OCI-LY7 (cell line): ENCODE data around the gene ATP6V1B1. TPM values are rescaled to one million over a fixed set of nuclear protein-coding genes. Genes with fewer than 3 reads are reported as not detected.

Source experiments
- BruUV-seq: library from RNA; stranded (reverse); fragments of 400-500 nt; replicated peaks from 2 replicates; lab custom pipeline; 2021; lab: Mats Ljungman, UMichigan
- CTCF ChIA-PET: fragments of 300-600 bp; sonication (Branson Sonifier 250); formaldehyde crosslinking; loops from one replicate; lab custom pipeline; 2022; ENCODE audit warnings: antibody characterized with exemption; ENCODE audit not compliant: unreplicated experiment; lab: Charles Lee
- POLR2A ChIA-PET: fragments of 300-600 bp; sonication (Branson Sonifier 250); formaldehyde crosslinking; loops from one replicate; lab custom pipeline; 2022; ENCODE audit warnings: antibody characterized with exemption; lab: Charles Lee
- DNase-seq: peaks from one replicate; pipeline ENCODE4 v3.0.0-alpha.2; 2015; ENCODE audit warnings: low spot score
- H2AFZ ChIP-seq: fragments of 200-600 bp; sonication (generic), shearing (Covaris generic); 2 replicates; pipeline ENCODE4 v1.6.1; 2014; ENCODE audit warnings: mild to moderate bottlenecking, antibody characterized with exemption, low read length, moderate library complexity
- H3K27ac ChIP-seq: fragments of 200-600 bp; sonication (generic); 2 replicates; pipeline ENCODE4 v1.5.1; 2014; ENCODE audit warnings: mixed run types, low read depth, mild to moderate bottlenecking, moderate library complexity, low read length, inconsistent platforms; ENCODE audit not compliant: poor library complexity, severe bottlenecking
- H3K36me3 ChIP-seq: fragments of 200-600 bp; sonication (generic); 2 replicates; pipeline ENCODE4 v1.6.1; 2014; ENCODE audit warnings: mild to moderate bottlenecking, antibody characterized with exemption, low read length, moderate library complexity, mixed read lengths; ENCODE audit not compliant: insufficient read depth
- H3K4me1 ChIP-seq: fragments of 200-600 bp; sonication (generic); 2 replicates; pipeline ENCODE4 v1.5.1; 2014; ENCODE audit warnings: mild to moderate bottlenecking, low read length; ENCODE audit not compliant: insufficient read depth, poor library complexity, severe bottlenecking
- H3K4me2 ChIP-seq: fragments of 200-600 bp; sonication (generic); 2 replicates; pipeline ENCODE4 v1.6.1; 2014; ENCODE audit warnings: mild to moderate bottlenecking, low read length
- H3K4me3 ChIP-seq: fragments of 200-600 bp; sonication (generic); 2 replicates; pipeline ENCODE4 v1.5.1; 2014; ENCODE audit warnings: mild to moderate bottlenecking, low read depth, low read length; ENCODE audit not compliant: poor library complexity, severe bottlenecking
- H3K79me2 ChIP-seq: fragments of 200-600 bp; sonication (generic); 2 replicates; pipeline ENCODE4 v1.6.1; 2016; ENCODE audit warnings: low read depth, mild to moderate bottlenecking, low read length, moderate library complexity, mixed read lengths; ENCODE audit not compliant: insufficient read depth
- H3K9me2 ChIP-seq: fragments of 200-600 bp; sonication (generic); 2 replicates; pipeline ENCODE4 v1.6.1; 2016; ENCODE audit warnings: mild to moderate bottlenecking, low read length, mixed read lengths; ENCODE audit not compliant: insufficient read depth
- H3K9me3 ChIP-seq: fragments of 200-600 bp; sonication (generic); 2 replicates; pipeline ENCODE4 v1.6.1; 2014; ENCODE audit warnings: mild to moderate bottlenecking, mixed run types, low read length, mixed read lengths
- H4K20me1 ChIP-seq: fragments of 200-600 bp; sonication (generic); 2 replicates; pipeline ENCODE4 v1.6.1; 2014; ENCODE audit warnings: mild to moderate bottlenecking, antibody characterized with exemption, low read length, moderate library complexity, mixed read lengths; ENCODE audit not compliant: insufficient read depth
- CTCF ChIP-seq: fragments of 200-600 bp; sonication (generic); conservative IDR thresholded peaks from 2 replicates; pipeline ENCODE4 v1.5.1; 2014; ENCODE audit warnings: mild to moderate bottlenecking, antibody characterized with exemption, low read length, moderate library complexity, mixed read lengths
- EZH2phosphoT487 ChIP-seq: fragments of 200-600 bp; sonication (generic); IDR thresholded peaks from 2 replicates; pipeline ENCODE4 v1.6.1; 2018; ENCODE audit warnings: low read depth, borderline replicate concordance, mild to moderate bottlenecking, mixed run types, antibody characterized with exemption, low read length, moderate library complexity, mixed read lengths
- intact Hi-C: fragments of 100-400 bp; cut with micrococcal nuclease; formaldehyde crosslinking; loops from one replicate; pipeline ENCODE4 v1.10.0; 2022; ENCODE audit not compliant: unreplicated experiment
- total RNA-seq, 2 experiments: library from RNA; depleted of rRNA in 1 of 2; stranded (reverse); fragments of >200 nt in 1 of 2; shearing (Covaris generic) in 1 of 2; gene quantifications; 2 replicates each; pipeline ENCODE4 v1.2.3, GENCODE V29; 2014 to 2022

The ATP6V1B1 gene
- total RNA-seq, 2 experiments from 2014 or later, result not detected

DNA sequence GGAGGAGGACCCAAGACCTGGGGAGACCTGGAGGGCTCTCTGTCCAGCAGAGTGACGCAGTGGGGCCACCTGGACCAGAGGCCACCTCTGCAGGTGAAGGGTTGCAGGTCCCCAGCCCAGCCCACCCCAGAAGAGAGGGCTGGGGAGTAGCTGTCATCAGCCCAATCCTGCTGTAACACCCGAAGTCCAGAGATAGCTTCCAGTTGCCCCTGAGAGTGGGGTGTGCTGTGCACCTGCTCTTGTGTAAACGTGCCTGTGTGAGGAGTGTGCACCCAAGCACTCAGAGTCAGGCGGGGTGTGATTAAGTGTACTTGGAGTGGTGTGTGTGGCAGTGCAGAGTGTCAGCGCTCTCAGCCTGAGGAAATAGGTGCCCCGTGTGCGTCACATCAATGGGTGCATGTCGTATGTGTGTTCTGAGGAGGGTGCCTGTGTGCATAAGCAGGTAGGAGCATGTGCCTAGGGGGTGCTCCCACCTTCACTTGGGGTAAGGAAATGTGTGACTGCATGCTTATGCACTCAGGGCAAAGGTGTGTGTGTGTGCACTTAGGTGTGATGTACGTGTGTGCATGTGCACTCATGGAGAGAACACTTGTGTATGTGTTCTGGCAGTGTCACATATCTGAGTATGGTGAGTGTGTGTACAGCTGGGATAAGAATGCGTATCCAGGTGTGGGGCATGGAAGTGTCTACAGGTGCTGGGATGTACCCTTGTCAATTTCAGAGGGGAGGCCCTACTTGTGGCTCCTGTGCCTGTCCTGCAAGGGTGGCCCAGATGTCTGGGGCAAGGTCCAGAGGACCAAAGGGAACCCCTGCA lies 672 bp downstream of the ATP6V1B1 start:
- Histone ChIP-seq H3K4me3 (no peak overlapping the region), H3K9me3 (no peaks in the 10 kb centered on the region), H3K27ac (no peak overlapping the region), H3K36me3 (no peaks in the 10 kb centered on the region), H4K20me1 (no peaks in the 10 kb centered on the region), H2AFZ (no peak overlapping the region), H3K4me1 (no peaks in the 10 kb centered on the region), H3K9me2 (no peaks in the 10 kb centered on the region), H3K4me2 (no peak overlapping the region), H3K79me2 (no peaks in the 10 kb centered on the region)
- CTCF ChIA-PET, result no interaction called here
- DNase-seq, result no peak
- BruUV-seq, result no TSS peak
- intact Hi-C loops, result no loop called here
- POLR2A ChIA-PET, result interaction anchor here (0.7 kb wide), 1 partner anchor 188 kb away, joined by 3 read pairs; no protein-coding TSS in a partner anchor
- TF ChIP-seq EZH2phosphoT487, result no peak

GRCh38 chr2:70936979-70937811 lies 1.5 kb downstream of the ATP6V1B1 start:
- Histone ChIP-seq H3K4me1 (no peaks in the 10 kb centered on the region), H3K9me3 (no peaks in the 10 kb centered on the region), H3K4me3 (no peak overlapping the region), H4K20me1 (no peaks in the 10 kb centered on the region), H3K9me2 (no peaks in the 10 kb centered on the region), H3K79me2 (no peaks in the 10 kb centered on the region), H3K27ac (no peak overlapping the region), H3K36me3 (no peaks in the 10 kb centered on the region), H3K4me2 (no peak overlapping the region), H2AFZ (no peak overlapping the region)
- no peak for TF ChIP-seq CTCF
- TF ChIP-seq EZH2phosphoT487, result no peak
- ChIA-PET POLR2A (interaction anchor here (0.7 kb wide), 1 partner anchor 189 kb away, joined by 3 read pairs; no protein-coding TSS in a partner anchor), CTCF (no interaction called here)
- DNase-seq, result no peak
- BruUV-seq, result no TSS peak
- intact Hi-C loops, result no loop called here

GRCh38 chr2:70937866-70938585 lies 2.3 kb downstream of the ATP6V1B1 start:
- no peaks in the 10 kb centered on the region for H3K4me1 ChIP-seq
- no TSS peak for BruUV-seq
- H3K9me2 ChIP-seq, result no peaks in the 10 kb centered on the region
- ChIA-PET CTCF (no interaction called here), POLR2A (interaction anchor here (0.7 kb wide), 1 partner anchor 68 kb away, joined by 3 read pairs; no protein-coding TSS in a partner anchor)
- H2AFZ ChIP-seq, result no peak overlapping the region
- H3K4me2 ChIP-seq, result no peak overlapping the region
- no peaks in the 10 kb centered on the region for H3K9me3 ChIP-seq
- DNase-seq, result no peak
- intact Hi-C loops, result no loop called here
- H3K4me3 ChIP-seq, result no peak overlapping the region
- no peaks in the 10 kb centered on the region for H3K79me2 ChIP-seq
- no peaks in the 10 kb centered on the region for H3K36me3 ChIP-seq
- no peak overlapping the region for H3K27ac ChIP-seq
- TF ChIP-seq EZH2phosphoT487, result no peak
- no peak for TF ChIP-seq CTCF
- H4K20me1 ChIP-seq, result no peaks in the 10 kb centered on the region
